DND-41 (cell line): Measurements from ENCODE around the gene LILRB2.
"Not testable (repeated sequence)": the region's sequence is repeated elsewhere in the genome, so short reads cannot be mapped to it uniquely, and the experiment has no call there.

Source experiments
- ATAC-seq: fragments of 200-7000 bp; cut with Tn5 transposase; 3 replicates; pipeline ENCODE4 v1.9.1; 2021; ENCODE audit warnings: low read depth; ENCODE audit not compliant: insufficient read depth
- DNase-seq: peaks from one replicate; pipeline ENCODE4 v3.0.0-alpha.2; 2020
- H2AFZ ChIP-seq: 2 replicates; pipeline ENCODE4 v1.6.0; 2012; ENCODE audit warnings: low read depth, low read length
- H3K27ac ChIP-seq: 2 replicates; pipeline ENCODE4 v1.5.1; 2012; ENCODE audit warnings: low read length, inconsistent platforms
- H3K27me3 ChIP-seq: fragments of 200-600 bp; sonication (generic); 2 replicates; pipeline ENCODE4 v1.6.0; 2012; ENCODE audit warnings: low read length, mild to moderate bottlenecking, inconsistent platforms; ENCODE audit not compliant: insufficient read depth, poor library complexity
- H3K36me3 ChIP-seq: 2 replicates; pipeline ENCODE4 v1.5.1; 2012; ENCODE audit warnings: low read length, inconsistent platforms; ENCODE audit not compliant: insufficient read depth
- H3K4me1 ChIP-seq: 2 replicates; pipeline ENCODE4 v1.5.1; 2012; ENCODE audit warnings: mild to moderate bottlenecking, low read length; ENCODE audit not compliant: insufficient read depth
- H3K4me2 ChIP-seq: 2 replicates; pipeline ENCODE4 v1.6.0; 2012; ENCODE audit warnings: mild to moderate bottlenecking, moderate library complexity, low read length, inconsistent platforms; ENCODE audit not compliant: insufficient read depth
- H3K4me3 ChIP-seq, 2 experiments: fragments of 200-600 bp in 1 of 2; shearing (Covaris generic) in 1 of 2; 2 replicates each; pipeline ENCODE4 v1.5.1; 2012 to 2016; ENCODE audit warnings: inconsistent platforms in 2 of 2, low read length in 2 of 2, mild to moderate bottlenecking in 2 of 2, low read depth in 1 of 2, moderate library complexity in 1 of 2
- H3K79me2 ChIP-seq: 2 replicates; pipeline ENCODE4 v1.6.0; 2012; ENCODE audit warnings: low read length, inconsistent platforms; ENCODE audit not compliant: insufficient read depth
- H3K9ac ChIP-seq: 2 replicates; pipeline ENCODE4 v1.6.0; 2012; ENCODE audit warnings: low read depth, mild to moderate bottlenecking, inconsistent platforms, low read length, moderate library complexity
- H3K9me3 ChIP-seq: 2 replicates; pipeline ENCODE4 v1.5.1; 2012; ENCODE audit warnings: low read length, moderate library complexity, mild to moderate bottlenecking, inconsistent platforms; ENCODE audit not compliant: insufficient read depth, severe bottlenecking
- H4K20me1 ChIP-seq: 2 replicates; pipeline ENCODE4 v1.6.0; 2012; ENCODE audit warnings: low read length; ENCODE audit not compliant: insufficient read depth
- CTCF ChIP-seq: IDR thresholded peaks from 2 replicates; pipeline ENCODE4 v1.5.1; 2012; ENCODE audit warnings: borderline replicate concordance, low read length, moderate library complexity, mild to moderate bottlenecking; ENCODE audit not compliant: poor library complexity, severe bottlenecking; ENCODE audit errors: extremely low read depth
- EZH2 ChIP-seq: IDR thresholded peaks from 3 replicates; pipeline ENCODE4 v1.6.1; 2012; ENCODE audit warnings: borderline replicate concordance, low read depth, mild to moderate bottlenecking, moderate library complexity, low read length, inconsistent platforms; ENCODE audit not compliant: severe bottlenecking

The LILRB2 gene

GRCh38 chr19:54298357-54299125, 17.6 kb upstream of the LILRB2 start:
- H3K27me3 ChIP-seq = no peaks in the 10 kb centered on the region

GRCh38 chr19:54297759-54298305, 16.9 kb upstream of the LILRB2 start:
- Histone ChIP-seq H3K4me1 (no peaks in the 10 kb centered on the region), H2AFZ (no peak overlapping the region), H3K9ac (no peak overlapping the region), H3K36me3 (no peaks in the 10 kb centered on the region), H3K4me3 (no peak overlapping the region), H3K9me3 (no peaks in the 10 kb centered on the region), H3K79me2 (no peaks in the 10 kb centered on the region), H3K27me3 (no peaks in the 10 kb centered on the region), H3K27ac (no peak overlapping the region), H4K20me1 (0 out of 2 replicates have a peak, but pooled peaks cover 7% of the 10 kb centered on the region), H3K4me2 (no peak overlapping the region)
- no peak for TF ChIP-seq CTCF
- TF ChIP-seq EZH2 = no peak
- ATAC-seq (no peak), DNase-seq (no peak)

More at GRCh38 chr19:54298357-54299125, 17.6 kb upstream of the LILRB2 start:
- H3K27ac ChIP-seq = no peak overlapping the region
- H3K4me3 ChIP-seq = no peak overlapping the region
- ATAC-seq (no peak), DNase-seq (no peak)
- H3K4me2 ChIP-seq = no peak overlapping the region
- H4K20me1 ChIP-seq = 0 out of 2 replicates have a peak, but pooled peaks cover 7% of the 10 kb centered on the region
- H3K36me3 ChIP-seq = no peaks in the 10 kb centered on the region
- no peaks in the 10 kb centered on the region for H3K4me1 ChIP-seq
- no peaks in the 10 kb centered on the region for H3K79me2 ChIP-seq
- no peak overlapping the region for H3K9ac ChIP-seq
- no peaks in the 10 kb centered on the region for H3K9me3 ChIP-seq
- TF ChIP-seq CTCF (no peak), EZH2 (no peak)
- no peak overlapping the region for H2AFZ ChIP-seq

- Histone ChIP-seq H4K20me1 (0 out of 2 replicates have a peak, but pooled peaks cover 7% of the 10 kb centered on the region), H3K27ac (no peak overlapping the region), H3K79me2 (no peaks in the 10 kb centered on the region), H3K4me1 (no peaks in the 10 kb centered on the region), H3K27me3 (no peaks in the 10 kb centered on the region), H2AFZ (no peak overlapping the region), H3K4me2 (no peak overlapping the region), H3K36me3 (no peaks in the 10 kb centered on the region), H3K9me3 (no peaks in the 10 kb centered on the region), H3K9ac (no peak overlapping the region), H3K4me3 (no peak overlapping the region)
- ATAC-seq = no peak
- DNase-seq = no peak
- TF ChIP-seq EZH2 (no peak), CTCF (no peak)
Observed at GRCh38 chr19:54294539-54294938, 13.6 kb upstream of the LILRB2 start.

GRCh38 chr19:54289160-54289559, 8.2 kb upstream of the LILRB2 start:
- H3K4me3 ChIP-seq, ATAC-seq, H3K9ac ChIP-seq, H3K4me2 ChIP-seq, H3K27ac ChIP-seq, H3K27me3 ChIP-seq, H3K9me3 ChIP-seq, H2AFZ ChIP-seq, DNase-seq, H3K79me2 ChIP-seq, H3K4me1 ChIP-seq, H4K20me1 ChIP-seq, H3K36me3 ChIP-seq: not testable (repeated sequence)
